OCI-LY7 (cell line): Measurements from ENCODE around the gene CNOT6.

Experiments
- EZH2phosphoT487 ChIP-seq: fragments of 200-600 bp; sonication (generic); IDR thresholded peaks from 2 replicates; pipeline ENCODE4 v1.6.1; 2018; ENCODE audit warnings: low read depth, borderline replicate concordance, mild to moderate bottlenecking, mixed run types, antibody characterized with exemption, low read length, moderate library complexity, mixed read lengths
- TF ChIP-seq, protein P1 (sequence below): fragments of 200-600 bp; sonication (generic); conservative IDR thresholded peaks from 2 replicates; pipeline ENCODE4 v1.5.1; 2014; ENCODE audit warnings: mild to moderate bottlenecking, antibody characterized with exemption, low read length, moderate library complexity, mixed read lengths

DNA sequence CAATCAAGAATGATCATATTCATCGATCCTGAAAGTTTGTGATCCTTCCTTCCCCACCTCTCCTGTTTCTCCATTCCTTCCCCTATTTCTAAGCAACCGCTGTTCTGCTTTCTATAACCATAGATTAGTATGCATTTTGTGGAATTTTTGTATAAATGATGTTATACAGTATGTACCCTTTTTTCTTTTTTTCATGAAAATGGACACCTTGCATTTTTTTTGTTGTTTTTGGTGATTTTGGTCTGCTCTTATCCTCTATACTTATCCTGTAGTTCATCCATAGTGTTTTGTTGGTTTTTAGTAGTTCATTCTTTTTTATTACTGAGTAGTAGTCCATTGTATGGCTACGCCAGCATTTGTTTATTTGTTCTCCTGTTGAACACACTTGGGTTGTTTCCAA is 51.1 kb downstream of the CNOT6 start:
- TF ChIP-seq, protein P1, sequence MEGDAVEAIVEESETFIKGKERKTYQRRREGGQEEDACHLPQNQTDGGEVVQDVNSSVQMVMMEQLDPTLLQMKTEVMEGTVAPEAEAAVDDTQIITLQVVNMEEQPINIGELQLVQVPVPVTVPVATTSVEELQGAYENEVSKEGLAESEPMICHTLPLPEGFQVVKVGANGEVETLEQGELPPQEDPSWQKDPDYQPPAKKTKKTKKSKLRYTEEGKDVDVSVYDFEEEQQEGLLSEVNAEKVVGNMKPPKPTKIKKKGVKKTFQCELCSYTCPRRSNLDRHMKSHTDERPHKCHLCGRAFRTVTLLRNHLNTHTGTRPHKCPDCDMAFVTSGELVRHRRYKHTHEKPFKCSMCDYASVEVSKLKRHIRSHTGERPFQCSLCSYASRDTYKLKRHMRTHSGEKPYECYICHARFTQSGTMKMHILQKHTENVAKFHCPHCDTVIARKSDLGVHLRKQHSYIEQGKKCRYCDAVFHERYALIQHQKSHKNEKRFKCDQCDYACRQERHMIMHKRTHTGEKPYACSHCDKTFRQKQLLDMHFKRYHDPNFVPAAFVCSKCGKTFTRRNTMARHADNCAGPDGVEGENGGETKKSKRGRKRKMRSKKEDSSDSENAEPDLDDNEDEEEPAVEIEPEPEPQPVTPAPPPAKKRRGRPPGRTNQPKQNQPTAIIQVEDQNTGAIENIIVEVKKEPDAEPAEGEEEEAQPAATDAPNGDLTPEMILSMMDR, result no peak
- no peak for TF ChIP-seq EZH2phosphoT487
